GM23248 (cell line): ENCODE results near the gene EOLA2.

ENCODE experiments used
- EZH2 ChIP-seq: fragments of 200-600 bp; sonication (generic); IDR thresholded peaks from 2 replicates; pipeline ENCODE4 v1.6.1; 2018; ENCODE audit warnings: antibody characterized with exemption, mild to moderate bottlenecking; ENCODE audit not compliant: insufficient read depth, poor library complexity, severe bottlenecking
- EZH2phosphoT487 ChIP-seq: fragments of 200-600 bp; sonication (generic); IDR thresholded peaks from 2 replicates; pipeline ENCODE4 v1.6.1; 2018; ENCODE audit warnings: antibody characterized with exemption, moderate library complexity, mild to moderate bottlenecking, low read depth; ENCODE audit not compliant: insufficient read depth

GRCh38 chrX:149984411-149984810 is 46.1 kb upstream of the EOLA2 start:
- TF ChIP-seq EZH2 (no peak), EZH2phosphoT487 (no peak)
